Measurements from ENCODE around the gene PBX4.

The PBX4 gene

GRCh38 chr19:19532806-19533701 lies 85.4 kb downstream of the PBX4 start (continued):
- peak; percentile 69 for TF ChIP-seq ZNF398 (tag by site-specific recombination; IDR thresholded peaks at IDR 0.05)
- no peak for TF ChIP-seq ZNF311 (tag by site-specific recombination; IDR thresholded peaks at IDR 0.05; ENCODE audit: borderline replicate concordance)
- peak; percentile 59 for TF ChIP-seq ZNF366 (tag by site-specific recombination; conservative IDR thresholded peaks at IDR 0.05)
- no peak for TF ChIP-seq ZNF654 (tag by site-specific recombination; IDR thresholded peaks at IDR 0.05; ENCODE audit: low read depth)
- TF ChIP-seq YY1 (tag by site-specific recombination; IDR thresholded peaks at IDR 0.05): no peak
- TF ChIP-seq ZNF24 (tag by site-specific recombination; IDR thresholded peaks at IDR 0.05): no peak
- no peak for TF ChIP-seq ZNF132 (tag by site-specific recombination; IDR thresholded peaks at IDR 0.05; ENCODE audit: borderline replicate concordance)
- TF ChIP-seq OVOL3 (tag by site-specific recombination; IDR thresholded peaks at IDR 0.05): no peak
- peak; percentile 56; the same call in 1 of the 2 replicates for TF ChIP-seq WT1 (tag by site-specific recombination; IDR thresholded peaks at IDR 0.05)
- no peak for TF ChIP-seq ZNF596 (tag by site-specific recombination; IDR thresholded peaks at IDR 0.05)
- no peak for TF ChIP-seq ZNF837 (tag by site-specific recombination; IDR thresholded peaks at IDR 0.05)
- no peak for TF ChIP-seq MYNN (tag by site-specific recombination; IDR thresholded peaks at IDR 0.05; ENCODE audit: borderline replicate concordance)
- no peak for TF ChIP-seq RBAK (tag by site-specific recombination; IDR thresholded peaks at IDR 0.05)
- no peak for TF ChIP-seq ZNF571 (tag by site-specific recombination; IDR thresholded peaks at IDR 0.05)
- no peak for TF ChIP-seq GLI4 (tag by site-specific recombination; IDR thresholded peaks at IDR 0.05)
- TF ChIP-seq ZNF146 (tag by site-specific recombination; IDR thresholded peaks at IDR 0.05): no peak
- TF ChIP-seq ZNF157 (tag by site-specific recombination; IDR thresholded peaks at IDR 0.05): no peak

- POLR2A ChIA-PET: interaction anchor here (0.8 to 1.6 kb wide), 5 partner anchors 16 to 113 kb away, joined by 3 to 7 read pairs (median 3); partner anchors contain the start of gene NDUFA13
- H3K4me3 ChIP-seq (ENCODE audit: low read depth, low read length): no peak overlapping the region
- CTCF ChIA-PET: interaction anchor here (0.6 to 7.3 kb wide), 26 partner anchors 9 to 911 kb away, joined by 3 to 75 read pairs (median 4); partner anchors contain the start of genes GMIP and LPAR2
- H3K4me1 ChIP-seq (ENCODE audit: control insufficient read depth, insufficient read depth, low read length): no peaks in the 10 kb centered on the region
- no peaks in the 10 kb centered on the region for H3K9me3 ChIP-seq (ENCODE audit: control insufficient read depth, insufficient read depth, low read depth, low read length)
- H3K27ac ChIP-seq (ENCODE audit: extremely low read depth, low read depth, low read length): no peak overlapping the region
- peaks cover 10 to 53% of the 10 kb centered on the region in 2 experiments; a peak in 2 of 3 replicates for H3K36me3 ChIP-seq (ENCODE audit: control insufficient read depth in 2 of 2, insufficient read depth in 1 of 2, low read length in 2 of 2)
- TF ChIP-seq PRDM4 (tag by site-specific recombination; IDR thresholded peaks at IDR 0.05) (no peak), HOXC10 (CRISPR knock-in tag; IDR thresholded peaks at IDR 0.05) (no peak), KLF10 (tag by site-specific recombination; IDR thresholded peaks at IDR 0.05) (no peak), ZSCAN16 (tag by site-specific recombination; IDR thresholded peaks at IDR 0.05) (no peak), ZNF791 (tag by site-specific recombination; IDR thresholded peaks at IDR 0.05) (no peak), OSR2 (tag by site-specific recombination; IDR thresholded peaks at IDR 0.05) (no peak), ZNF214 (tag by site-specific recombination; IDR thresholded peaks at IDR 0.05; ENCODE audit: borderline replicate concordance) (no peak), SP3 (tag by site-specific recombination; IDR thresholded peaks at IDR 0.05) (no peak), ZNF623 (tag by site-specific recombination; IDR thresholded peaks at IDR 0.05) (no peak), KLF17 (tag by site-specific recombination; IDR thresholded peaks at IDR 0.05) (no peak), ZNF114 (tag by site-specific recombination; IDR thresholded peaks at IDR 0.05) (no peak), ZNF529 (tag by site-specific recombination; IDR thresholded peaks at IDR 0.05; ENCODE audit: insufficient replicate concordance) (no peak), ZNF350 (tag by site-specific recombination; IDR thresholded peaks at IDR 0.05) (no peak), ZNF785 (tag by site-specific recombination; IDR thresholded peaks at IDR 0.05) (no peak), ZNF510 (tag by site-specific recombination; IDR thresholded peaks at IDR 0.05; ENCODE audit: insufficient replicate concordance) (no peak)
Measured at GRCh38 chr19:19531951-19532805, 86.3 kb downstream of the PBX4 start.
